ENCODE data around the gene TEX53. TPM values are rescaled to one million over a fixed set of nuclear protein-coding genes. Genes with fewer than 3 reads are reported as not detected.

TEX53 gene
- total RNA-seq, 4 donors from 2014 or later: not detected

- Histone ChIP-seq H3K9me3 (no peaks in the 10 kb centered on the region), H3K4me3 (no peak overlapping the region), H3K27ac (no peak overlapping the region), H3K27me3 (no peaks in the 10 kb centered on the region), H3K4me1 (no peaks in the 10 kb centered on the region), H3K36me3 (no peaks in the 10 kb centered on the region)
- intact Hi-C loops (cut with DNase I; ENCODE audit: low total_unique reads): no loop called here
- DNase-seq (no peak), ATAC-seq (no peak)
- no peak for TF ChIP-seq POLR2A (IDR thresholded peaks at IDR 0.05)
- TF ChIP-seq CTCF (IDR thresholded peaks at IDR 0.05 in 4 of 5, conservative IDR thresholded peaks at IDR 0.05 in 1 of 5): no peak
- in situ Hi-C loops (cut with MboI; ENCODE audit: low sequenced_read_pairs in 4 of 4): loop anchor here in 2 of 4 donors (10.0 to 25.0 kb wide), 2 partner anchors 822 to 835 kb away; no protein-coding TSS in a partner anchor
Measured at GRCh38 chr9:114689813-114690212, 32.2 kb upstream of the TEX53 start.

- no peak for ATAC-seq
- Histone ChIP-seq H3K4me1 (no peaks in the 10 kb centered on the region), H3K9me3 (no peaks in the 10 kb centered on the region), H3K4me3 (no peak overlapping the region), H3K36me3 (no peaks in the 10 kb centered on the region), H3K27me3 (no peaks in the 10 kb centered on the region), H3K27ac (no peak overlapping the region)
- TF ChIP-seq CTCF (IDR thresholded peaks at IDR 0.05 in 4 of 5, conservative IDR thresholded peaks at IDR 0.05 in 1 of 5): no peak
- intact Hi-C loops (cut with DNase I; ENCODE audit: low total_unique reads) (no loop called here), in situ Hi-C loops (cut with MboI; ENCODE audit: low sequenced_read_pairs in 4 of 4) (loop anchor here in 2 of 4 donors (10.0 to 25.0 kb wide), 2 partner anchors 823 to 836 kb away; no protein-coding TSS in a partner anchor)
- no peak for DNase-seq
Measured at GRCh38 chr9:114688909-114689610, 31.5 kb upstream of the TEX53 start.

DNA sequence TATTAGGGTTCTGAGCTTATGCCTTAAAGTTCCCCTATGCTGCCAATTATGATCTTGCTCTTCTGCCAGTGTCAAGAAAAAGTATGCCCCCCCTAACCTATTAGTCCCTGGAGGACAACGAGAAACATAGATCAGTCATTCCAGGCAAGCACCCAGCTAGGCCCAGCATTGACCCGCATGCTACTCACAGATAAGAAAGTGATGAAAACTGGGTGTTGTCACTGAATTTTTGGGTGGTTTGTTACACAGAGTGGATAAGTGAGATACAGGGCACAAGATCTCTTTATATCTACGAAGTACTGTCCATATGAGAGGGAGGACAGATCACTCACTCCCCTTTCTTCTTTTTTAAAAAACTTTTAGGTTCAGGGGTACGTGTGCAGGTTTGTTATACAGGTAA lies 30.8 kb upstream of the TEX53 start:
- Histone ChIP-seq H3K27me3 (no peaks in the 10 kb centered on the region), H3K4me1 (no peaks in the 10 kb centered on the region), H3K27ac (no peak overlapping the region), H3K4me3 (no peak overlapping the region), H3K36me3 (no peaks in the 10 kb centered on the region), H3K9me3 (no peaks in the 10 kb centered on the region)
- no peak for DNase-seq
- no peak for ATAC-seq
- TF ChIP-seq CTCF (IDR thresholded peaks at IDR 0.05 in 4 of 5, conservative IDR thresholded peaks at IDR 0.05 in 1 of 5): no peak
- no peak for TF ChIP-seq POLR2A (IDR thresholded peaks at IDR 0.05)
- intact Hi-C loops (cut with DNase I; ENCODE audit: low total_unique reads): no loop called here
- in situ Hi-C loops (cut with MboI; ENCODE audit: low sequenced_read_pairs in 4 of 4): loop anchor here in 2 of 4 donors (10.0 to 25.0 kb wide), 2 partner anchors 824 to 836 kb away; no protein-coding TSS in a partner anchor

DNA sequence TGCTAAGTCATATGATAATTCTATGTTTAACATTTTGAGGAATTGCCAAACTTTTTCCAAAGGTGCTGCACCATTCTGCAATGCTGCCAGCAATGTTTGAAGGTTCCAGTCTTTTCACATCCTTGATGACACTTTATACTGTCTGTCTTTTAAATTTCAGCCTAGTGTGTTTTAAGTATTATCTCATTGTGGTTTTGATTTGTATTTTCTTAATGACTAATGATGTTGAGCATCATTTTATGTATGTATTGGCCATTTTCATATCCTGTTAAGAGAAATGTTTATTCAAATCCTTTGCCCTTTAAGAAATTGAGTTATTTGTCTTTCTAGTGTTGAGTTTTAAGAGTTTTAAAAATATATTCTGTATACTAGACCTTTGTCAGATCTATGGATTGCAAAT lies 29.4 kb upstream of the TEX53 start:
- Histone ChIP-seq H3K27ac (no peak overlapping the region), H3K27me3 (no peaks in the 10 kb centered on the region), H3K36me3 (no peaks in the 10 kb centered on the region), H3K4me1 (no peaks in the 10 kb centered on the region), H3K4me3 (no peak overlapping the region), H3K9me3 (no peaks in the 10 kb centered on the region)
- ATAC-seq (no peak), DNase-seq (no peak)
- intact Hi-C loops (cut with DNase I; ENCODE audit: low total_unique reads) (no loop called here), in situ Hi-C loops (cut with MboI; ENCODE audit: low sequenced_read_pairs in 4 of 4) (loop anchor here in 2 of 4 donors (10.0 to 25.0 kb wide), 2 partner anchors 825 to 838 kb away; no protein-coding TSS in a partner anchor)
- no peak for TF ChIP-seq POLR2A (IDR thresholded peaks at IDR 0.05)
- TF ChIP-seq CTCF (IDR thresholded peaks at IDR 0.05 in 4 of 5, conservative IDR thresholded peaks at IDR 0.05 in 1 of 5): no peak
